AG08396 (cell line): ENCODE measurements around the gene RDH13.

Experiments used
- DNase-seq: peaks from one replicate; pipeline ENCODE4 v3.0.0; 2012; ENCODE audit warnings: low spot score, mixed read lengths

RDH13 gene

DNA sequence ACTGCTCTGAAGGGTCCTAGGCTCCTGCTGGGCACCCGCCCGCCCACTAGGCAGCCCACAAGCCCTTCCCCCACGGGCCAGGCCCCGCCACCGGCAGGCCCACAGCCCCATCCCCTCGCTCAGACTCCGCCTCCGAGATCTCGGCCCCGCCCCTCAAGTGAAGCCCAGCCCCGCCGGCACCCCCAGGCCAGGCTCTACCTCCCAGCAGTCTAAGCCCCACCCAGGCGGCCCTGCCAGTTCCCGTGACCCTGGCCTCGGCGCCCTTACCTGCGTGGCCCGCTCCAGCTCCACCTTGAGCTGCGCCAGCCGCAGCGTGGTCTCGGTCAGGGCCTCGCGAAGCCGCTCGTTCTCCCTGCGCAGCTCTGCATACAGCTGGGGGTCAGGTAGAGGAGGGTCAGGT, 29.0 kb upstream of the RDH13 start:
- DNase-seq, result no peak

DNA sequence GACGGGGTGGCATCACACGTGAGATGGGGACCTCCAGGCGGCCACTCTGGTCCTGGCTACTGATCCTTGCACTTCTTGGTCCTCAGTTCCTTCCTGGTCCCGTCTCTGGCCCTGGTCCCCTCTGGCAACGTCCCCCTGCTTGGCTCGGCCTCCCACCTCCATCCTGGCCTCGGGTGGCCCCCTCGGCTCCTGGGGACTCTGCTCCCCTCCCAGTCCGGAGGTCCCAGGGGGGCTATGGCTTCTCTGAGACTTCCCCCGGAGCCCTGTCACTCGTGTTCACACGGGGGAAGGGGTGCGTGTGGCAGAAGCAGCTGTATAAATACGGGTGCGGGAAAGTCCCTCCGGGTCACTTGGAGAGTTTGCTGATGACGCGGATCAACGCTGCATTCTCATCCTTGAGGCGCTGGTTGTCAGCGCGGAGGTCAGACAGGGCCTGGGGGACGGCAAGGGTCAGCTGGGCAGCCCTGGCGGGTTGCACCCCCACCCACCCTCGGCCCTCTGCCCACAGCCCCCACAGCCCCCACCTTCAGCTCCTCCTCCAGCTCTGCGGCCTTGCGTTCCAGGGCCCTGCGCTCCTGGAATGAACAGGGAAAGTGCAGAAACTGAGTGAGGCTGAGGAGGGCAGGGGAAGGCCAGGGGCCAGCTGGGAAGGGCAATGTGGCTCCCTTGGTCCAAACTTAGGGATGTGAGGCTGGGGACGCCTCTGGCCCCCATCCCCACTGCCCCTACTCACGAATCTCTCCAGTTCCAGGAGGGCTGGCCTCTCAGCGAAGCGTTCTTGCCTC, 28.4 kb upstream of the RDH13 start:
- no peak for DNase-seq

DNA sequence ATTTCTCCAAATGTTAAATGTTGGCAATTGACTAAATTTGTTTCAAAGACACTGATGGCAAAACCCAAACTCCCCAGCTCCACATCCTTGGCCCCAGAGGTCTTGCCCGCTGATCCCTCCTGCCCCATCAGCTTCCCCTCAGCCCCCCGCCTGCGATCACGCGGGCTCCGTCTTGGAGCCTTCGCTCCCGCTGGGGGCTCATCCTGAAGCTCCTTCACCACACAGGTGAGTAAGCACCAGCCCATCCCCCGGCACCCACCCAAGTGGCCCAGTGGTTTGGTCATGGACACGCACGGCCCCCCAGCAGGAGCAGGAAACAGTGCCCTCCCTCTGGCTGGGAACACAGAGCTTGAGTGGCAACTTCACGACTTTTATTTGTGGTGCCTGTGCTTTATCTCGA, 27.6 kb upstream of the RDH13 start:
- no peak for DNase-seq

DNA sequence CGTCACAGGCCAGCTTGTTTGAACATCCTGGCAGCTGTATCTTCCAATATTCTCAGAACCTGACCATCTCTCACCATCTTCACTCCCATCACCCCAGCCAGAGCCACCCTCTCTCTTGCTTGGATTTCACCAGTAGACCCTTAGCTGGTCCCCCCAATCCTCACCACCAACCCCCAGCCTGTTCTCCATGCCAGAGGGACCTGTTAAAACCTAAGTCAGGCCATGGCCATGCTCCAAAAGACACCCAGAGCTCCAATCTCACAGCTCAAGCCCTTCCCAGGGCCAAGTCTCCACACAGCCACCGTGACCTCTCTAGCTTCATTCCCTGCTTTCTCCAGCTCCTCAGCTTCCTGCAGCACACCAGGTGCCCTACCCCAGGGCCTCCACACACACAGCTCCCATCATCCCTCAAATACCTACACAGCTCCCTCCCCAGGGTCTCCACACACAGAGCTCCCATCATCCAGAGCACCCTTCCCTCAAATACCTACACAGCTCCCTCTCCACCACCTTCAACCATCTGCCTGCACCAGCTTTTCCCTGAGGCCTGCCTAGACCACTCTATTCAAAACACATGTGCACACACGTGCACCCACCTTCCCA, 26.5 kb upstream of the RDH13 start:
- no peak for DNase-seq

DNA sequence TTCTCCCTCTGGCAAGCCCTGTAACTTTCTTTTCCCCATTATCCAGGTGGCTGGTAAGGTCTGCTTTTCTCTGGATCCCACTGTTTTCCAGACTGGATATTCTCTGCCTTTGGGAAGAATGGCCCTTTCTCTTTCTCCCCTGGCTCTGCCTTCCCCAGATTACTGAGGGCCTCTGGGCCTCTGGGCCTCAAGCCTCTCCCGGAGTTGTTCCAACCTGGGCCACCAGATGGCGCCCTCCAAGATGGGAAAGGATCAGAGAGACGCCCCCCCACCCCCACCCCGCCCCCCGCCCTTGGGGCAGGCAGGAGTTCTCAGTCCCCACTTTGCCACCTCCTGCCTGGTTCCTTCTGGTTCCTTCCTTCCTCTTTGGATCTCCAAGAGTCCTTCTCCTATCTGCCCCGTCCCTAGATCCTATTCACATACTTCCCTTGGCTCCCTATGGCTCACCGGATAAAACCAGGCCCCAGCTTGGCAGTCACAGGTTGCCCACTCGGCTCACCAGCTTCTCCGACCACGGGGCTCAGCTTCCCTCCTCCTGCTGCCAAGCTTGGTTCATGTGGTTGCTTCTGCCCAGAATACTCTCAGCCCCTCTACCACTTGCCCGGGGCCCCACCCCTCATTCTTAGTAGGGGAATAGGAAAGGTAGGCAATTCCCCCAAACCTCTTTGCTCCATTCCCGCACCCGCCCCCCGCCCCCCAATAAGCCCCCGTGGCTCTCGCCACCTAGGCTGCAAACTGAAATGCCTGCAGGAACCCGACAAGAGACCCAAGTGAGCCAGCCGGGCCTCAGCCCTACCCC, 25.8 kb upstream of the RDH13 start:
- peak; percentile 86 for DNase-seq

DNA sequence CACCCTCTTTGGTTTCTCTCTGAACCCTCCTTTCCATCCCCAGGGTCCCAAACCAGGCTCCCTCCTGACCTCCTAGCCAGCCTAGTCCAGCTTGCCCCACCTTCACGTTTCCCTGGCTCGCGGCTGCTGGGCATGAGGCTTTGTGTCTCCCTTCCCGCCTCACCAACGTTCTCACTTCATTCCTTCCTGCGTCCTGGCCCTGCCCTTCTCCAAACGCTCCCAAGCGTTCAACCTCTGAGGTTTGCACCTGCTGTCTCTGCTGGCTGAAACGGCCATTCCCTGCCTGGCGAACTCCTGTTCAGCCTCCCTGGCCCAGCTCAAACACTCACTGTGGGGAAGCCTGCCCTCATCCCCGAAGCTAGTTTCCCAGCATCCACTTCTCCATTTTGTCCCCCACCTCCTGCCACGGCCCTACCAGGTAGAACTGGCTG, 25.1 kb upstream of the RDH13 start:
- DNase-seq, result no peak

DNA sequence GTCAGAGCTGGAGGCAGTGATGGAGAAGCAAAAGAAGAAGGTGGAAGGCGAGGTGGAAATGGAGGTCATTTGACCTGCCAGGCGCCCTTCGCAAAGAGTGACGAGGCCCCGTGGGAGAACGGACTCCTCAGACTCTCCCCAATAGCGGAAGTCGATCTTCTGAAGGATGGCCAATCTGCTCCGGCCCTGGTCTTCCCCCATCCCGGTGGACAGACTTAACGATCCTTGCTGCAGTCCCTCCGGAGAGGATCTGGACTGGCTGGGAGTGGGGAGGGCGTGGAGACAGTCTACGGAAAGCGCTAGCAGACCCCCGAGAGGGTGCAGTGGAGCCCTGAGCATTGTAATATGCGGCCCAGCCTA, 24.6 kb upstream of the RDH13 start:
- peak; percentile 63 for DNase-seq

DNA sequence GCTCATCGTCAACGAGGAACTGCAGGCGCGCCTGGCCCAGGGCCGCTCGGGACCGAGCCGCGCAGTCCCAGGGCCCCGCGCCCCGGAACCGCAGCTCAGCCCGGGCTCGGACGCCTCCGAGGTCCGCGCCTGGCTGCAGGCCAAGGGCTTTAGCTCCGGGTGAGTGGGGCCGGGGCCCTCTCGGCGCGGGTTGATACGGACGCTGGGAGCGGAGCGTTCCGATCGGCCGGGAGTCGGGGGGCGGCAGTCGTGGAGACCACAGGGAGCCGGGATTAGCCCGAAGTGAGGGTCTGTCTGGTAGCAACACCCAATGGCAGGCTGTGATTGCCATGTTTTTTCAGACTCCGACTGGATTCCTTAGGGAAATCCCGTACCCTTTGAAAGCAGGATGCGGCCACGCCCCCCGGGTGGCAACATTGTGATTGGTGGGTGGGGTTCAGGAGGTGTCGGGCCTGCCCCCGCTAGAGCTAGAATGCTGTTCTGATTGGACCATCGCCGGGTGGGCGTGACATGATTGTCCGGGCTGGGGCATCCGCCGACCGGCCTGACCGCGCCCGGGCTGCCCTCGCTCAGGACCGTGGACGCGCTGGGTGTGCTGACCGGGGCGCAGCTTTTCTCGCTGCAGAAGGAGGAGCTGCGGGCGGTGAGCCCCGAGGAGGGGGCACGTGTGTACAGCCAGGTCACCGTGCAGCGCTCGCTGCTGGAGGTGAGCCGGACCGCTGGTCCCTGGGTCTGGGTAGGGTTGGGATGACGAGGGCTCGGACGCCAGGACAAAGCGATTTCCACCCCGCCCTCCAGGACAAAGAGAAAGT, 24.0 kb upstream of the RDH13 start:
- peak; percentile 100 for DNase-seq

DNA sequence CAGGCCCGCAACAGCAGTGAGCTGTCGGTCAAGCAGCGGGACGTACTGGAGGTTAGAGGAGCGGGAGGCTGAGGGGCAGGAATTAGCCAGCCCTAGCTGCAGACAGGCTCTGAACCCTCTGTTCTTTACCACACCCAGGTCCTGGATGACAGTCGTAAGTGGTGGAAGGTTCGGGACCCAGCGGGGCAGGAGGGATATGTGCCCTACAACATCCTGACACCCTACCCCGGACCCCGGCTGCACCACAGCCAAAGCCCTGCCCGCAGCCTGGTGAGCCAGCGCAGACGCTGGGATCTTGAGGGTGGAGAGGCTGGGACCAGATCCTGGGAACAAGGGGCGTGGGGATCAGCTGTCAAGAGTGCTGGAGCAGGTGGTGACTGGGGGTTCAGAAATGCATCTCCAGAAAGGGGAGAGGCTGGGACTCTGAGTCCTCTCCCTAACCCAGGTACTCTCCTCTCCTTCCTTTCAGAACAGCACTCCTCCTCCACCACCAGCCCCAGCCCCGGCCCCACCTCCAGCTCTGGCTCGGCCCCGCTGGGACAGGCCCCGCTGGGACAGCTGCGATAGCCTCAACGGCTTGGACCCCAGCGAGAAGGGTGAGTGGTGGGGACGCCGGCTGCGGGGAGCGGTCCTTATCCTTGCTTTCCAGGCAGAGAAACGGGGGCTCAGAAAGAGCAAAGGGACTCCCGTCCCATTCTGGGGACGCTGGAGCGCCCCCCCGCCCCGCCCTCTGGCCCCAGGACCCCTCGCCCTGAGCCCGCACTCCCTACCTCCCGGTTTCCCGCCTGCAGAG, 23.2 kb upstream of the RDH13 start:
- DNase-seq, result no peak

DNA sequence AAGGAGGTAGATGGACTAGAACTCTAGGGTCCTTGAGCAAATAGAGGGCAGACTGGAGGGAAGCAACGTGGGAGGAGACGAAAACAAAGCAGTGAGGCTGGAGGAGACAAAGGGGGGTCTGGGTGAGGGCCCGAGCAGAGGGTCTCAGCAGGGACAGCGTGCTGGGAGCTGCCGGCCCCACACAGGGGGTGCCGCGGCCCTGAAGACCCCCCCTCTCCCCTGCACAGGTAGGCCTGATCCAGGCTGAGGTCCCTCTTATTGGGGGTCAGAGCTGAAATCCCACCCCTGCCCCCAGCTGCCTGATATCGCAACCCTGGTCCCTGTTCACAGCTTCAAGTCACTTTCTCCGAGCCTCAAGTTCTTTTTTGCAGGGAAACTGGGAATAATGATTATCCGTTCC, 21.5 kb upstream of the RDH13 start:
- no peak for DNase-seq

DNA sequence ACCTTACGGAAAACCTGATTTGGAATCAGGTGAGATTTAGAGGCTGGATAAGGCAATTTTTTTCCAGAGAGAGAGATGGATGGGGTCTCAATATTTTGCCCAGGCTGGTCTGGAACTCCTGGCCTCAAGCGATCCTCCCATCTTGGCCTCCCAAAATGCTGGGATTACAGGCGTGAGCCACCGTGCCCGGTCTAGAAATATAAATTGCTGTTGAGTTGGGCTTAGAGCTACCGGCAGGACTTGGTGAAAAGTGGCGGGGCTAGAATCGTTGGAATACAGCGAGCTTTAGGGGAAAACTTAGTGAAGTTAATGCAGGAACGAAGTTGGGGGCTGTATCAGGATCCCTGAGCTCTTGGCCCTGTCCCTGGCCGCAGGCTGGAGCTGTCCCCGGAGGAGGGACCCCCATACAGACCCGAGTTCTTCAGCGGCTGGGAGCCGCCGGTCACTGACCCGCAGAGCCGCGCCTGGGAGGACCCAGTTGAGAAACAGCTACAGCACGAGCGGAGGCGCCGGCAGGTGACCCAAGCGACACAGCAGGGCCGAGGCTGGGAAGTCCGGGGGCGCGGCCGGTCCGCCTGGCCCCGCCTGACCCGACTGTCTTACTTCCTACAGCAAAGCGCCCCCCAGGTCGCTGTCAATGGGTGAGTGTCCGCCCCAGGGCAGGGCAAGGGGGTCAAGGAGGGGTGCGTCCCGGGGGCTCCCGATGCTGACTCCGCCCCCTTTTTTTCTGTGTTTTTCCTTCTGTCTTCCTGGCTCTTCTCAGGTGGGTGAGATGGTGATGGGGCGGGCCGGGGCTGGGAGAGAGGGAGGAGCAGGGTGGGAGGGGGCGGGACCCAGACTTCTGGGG, 20.3 kb upstream of the RDH13 start:
- no peak for DNase-seq

DNA sequence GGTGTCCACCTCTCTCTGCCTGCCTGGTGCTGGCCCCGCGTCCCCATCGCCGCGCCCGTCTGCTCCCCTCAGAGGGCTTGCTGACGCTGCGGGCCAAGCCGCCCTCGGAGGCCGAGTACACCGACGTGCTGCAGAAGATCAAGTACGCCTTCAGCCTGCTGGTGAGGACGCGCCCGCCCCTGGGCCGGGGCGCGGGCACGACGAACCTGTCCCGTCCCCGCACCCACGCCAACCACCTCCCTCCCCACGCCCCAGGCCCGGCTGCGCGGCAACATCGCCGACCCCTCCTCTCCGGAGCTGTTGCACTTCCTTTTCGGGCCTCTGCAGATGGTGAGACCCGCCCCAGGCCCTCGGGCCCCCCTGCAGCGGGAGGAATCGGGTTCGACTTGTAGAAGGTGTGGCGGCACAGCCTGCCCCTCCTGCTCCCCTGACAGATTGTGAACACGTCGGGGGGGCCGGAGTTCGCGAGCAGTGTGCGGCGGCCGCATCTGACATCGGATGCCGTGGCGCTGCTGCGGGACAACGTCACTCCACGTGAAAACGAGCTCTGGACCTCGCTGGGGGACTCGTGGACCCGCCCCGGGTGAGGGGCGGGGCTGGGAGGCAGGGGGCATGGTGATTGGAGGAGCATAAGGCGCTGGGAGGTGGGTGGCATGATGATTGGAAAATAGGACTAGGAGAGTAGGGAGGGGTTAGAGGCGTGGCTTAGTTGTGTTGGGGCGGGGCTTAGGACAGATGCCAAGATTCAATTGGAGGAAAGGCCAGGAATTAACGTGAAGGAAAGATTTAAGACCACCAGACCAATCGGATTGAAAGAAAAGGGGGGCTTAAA, 19.3 kb upstream of the RDH13 start:
- peak; percentile 63 for DNase-seq

DNA sequence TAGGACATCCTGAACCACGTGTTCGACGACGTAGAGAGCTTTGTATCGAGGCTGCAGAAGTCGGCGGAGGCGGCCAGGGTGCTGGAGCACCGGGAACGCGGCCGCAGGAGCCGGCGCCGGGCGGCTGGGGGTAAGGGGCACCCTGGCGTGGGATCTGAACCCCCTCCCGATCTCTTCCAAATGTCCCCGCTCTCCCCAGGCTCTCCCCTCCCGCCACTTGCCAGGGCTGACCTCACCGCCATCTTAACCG, 18.7 kb upstream of the RDH13 start:
- no peak for DNase-seq

DNA sequence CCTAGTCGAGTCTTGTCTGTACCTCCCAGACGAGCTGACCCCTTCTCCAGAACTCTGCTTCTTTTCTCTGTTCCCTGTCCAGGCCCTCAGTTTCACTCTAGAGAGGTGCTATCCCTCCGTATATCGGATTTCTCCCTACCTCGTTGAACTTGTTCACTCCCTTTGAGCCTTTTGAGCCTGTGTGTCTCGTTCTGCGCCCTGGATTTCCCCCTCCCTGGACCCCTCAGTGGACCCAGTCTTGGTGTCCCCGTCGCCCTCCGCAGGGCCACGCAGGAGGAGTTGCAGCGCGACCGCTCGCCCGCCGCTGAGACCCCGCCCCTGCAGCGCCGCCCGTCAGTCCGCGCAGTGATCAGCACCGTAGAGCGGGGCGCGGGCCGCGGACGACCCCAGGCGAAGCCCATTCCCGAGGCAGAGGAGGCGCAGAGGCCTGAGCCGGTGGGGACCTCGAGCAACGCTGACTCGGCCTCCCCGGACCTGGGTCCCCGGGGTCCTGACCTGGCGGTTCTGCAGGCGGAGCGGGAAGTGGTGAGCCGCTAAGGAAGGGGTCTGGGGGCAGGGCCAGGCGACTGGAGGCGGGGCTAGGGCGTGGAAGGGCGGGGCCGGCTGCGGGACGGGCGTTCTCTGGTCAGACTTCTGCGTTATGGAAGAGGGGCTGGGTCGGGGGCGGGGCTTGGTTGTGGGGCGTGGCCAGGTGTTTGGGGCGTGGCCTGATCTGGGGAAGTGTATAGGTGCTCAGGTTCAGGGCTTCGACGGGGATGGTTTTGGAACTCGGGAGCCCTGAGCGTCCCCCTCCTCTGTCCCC, 18.2 kb upstream of the RDH13 start:
- DNase-seq, result peak; percentile 88

DNA sequence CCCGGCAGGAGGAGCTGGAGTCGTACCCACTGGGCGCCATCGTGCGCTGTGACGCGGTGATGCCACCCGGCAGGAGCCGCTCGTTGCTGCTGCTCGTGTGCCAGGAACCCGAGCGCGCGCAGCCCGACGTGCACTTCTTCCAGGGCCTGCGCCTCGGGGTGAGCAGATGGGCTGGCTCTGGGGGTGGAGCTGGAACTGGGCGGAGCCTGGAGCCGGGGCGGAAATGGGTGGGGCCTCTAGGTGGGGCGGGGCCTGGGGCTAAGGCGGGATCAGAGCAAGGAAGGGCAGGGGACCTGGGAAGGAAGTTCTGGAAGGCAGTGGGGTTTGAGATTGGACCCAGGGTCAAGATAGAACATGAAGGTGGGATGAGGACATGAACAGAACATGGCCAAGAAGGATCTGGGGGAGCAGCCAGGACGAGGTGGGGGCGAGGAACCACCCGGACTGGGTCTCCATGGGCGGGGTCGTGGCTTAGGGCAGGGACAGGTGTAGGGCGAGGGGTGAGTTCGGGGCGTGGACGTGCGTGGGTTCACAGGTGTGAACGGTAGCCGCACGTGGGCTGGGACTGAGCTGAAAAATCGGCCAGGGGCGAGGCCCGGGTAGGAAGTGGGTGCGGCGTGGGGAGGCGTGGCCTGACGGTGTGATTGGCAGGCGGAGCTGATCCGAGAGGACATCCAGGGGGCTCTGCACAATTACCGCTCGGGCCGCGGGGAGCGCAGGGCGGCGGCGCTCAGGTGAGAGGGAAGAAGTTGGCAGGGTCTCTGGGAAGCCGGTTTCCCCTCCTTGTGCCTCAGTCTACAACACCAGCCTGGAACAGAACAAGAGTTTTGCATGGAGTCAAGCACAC, 17.4 kb upstream of the RDH13 start:
- DNase-seq, result peak; percentile 91

DNA sequence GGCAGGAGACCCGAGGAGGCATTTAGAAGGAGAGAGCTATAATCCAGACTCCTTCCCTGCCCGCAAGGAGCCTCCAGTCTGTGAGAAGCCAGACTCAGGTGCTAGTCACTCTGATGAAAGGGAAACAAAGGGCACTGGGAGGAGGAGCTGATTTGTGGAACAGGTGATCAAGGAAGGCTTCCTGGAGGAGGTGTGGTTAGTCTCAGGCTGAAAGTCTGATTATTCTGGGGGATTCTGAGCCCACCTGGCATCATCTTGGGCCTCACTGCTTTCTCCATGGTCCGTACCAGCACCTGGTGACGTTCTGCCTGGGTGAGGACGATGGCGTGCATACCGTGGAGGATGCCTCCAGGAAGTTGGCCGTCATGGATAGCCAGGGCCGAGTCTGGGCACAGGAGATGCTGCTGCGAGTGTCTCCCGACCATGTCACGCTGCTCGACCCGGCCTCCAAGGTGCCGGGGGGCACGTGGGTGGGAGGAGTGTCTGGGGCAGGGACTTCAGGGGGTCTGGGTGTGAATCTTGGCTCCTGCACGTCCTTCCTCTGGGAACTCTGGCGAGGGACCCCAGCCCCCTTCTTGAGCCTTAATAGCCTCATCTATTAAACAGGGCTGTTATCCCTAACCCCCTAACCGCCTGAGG, 16.6 kb upstream of the RDH13 start:
- no peak for DNase-seq

DNA sequence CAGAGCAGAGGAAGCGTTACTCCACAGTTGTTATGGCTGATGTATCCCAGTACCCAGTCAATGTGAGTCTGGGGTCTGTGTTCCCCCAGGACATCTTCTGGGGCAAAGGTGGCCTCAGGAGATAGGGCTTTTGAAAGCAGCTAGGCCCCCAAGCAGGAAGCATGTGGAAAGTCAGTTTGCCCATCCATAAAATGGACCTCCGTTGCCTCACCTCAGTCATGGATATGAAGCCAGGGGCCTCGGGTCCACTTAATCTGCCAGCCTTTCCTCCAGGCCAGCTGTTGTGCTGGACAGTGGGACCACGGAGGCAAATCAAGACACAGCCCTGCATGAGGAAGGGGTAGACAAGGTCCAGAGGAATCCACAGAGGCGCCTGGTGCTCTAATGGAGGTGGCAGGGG, 16.0 kb upstream of the RDH13 start:
- DNase-seq, result no peak

DNA sequence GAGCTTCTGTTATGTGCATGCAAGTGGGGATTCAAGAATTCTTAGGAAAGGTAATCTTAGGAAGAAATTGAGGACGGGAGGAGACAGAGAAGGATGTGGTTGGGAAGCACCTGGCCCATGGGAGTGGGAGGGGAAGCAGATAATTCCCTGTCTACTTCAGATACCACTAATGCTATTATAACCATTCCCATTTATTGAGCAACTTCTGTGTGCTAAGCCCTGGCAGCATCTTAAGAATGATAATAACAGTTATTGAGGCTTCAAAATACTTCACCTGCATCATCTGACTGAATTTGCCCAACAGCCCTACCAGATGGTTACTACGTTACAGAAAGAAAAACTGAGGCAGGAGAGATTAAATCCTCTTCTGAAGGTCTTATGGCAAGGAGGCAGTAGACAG, 14.2 kb upstream of the RDH13 start:
- DNase-seq, result no peak
